Panc1 (cell line): Measurements from ENCODE around the gene CRELD2. TPM values are rescaled to one million over a fixed set of nuclear protein-coding genes. Genes with fewer than 3 reads are reported as not detected.

Experiments
- ATAC-seq: fragments of 200-7000 bp; cut with Tn5 transposase; 2 replicates; pipeline ENCODE4 v1.9.1; 2020; ENCODE audit warnings: mild to moderate bottlenecking, moderate library complexity
- BruUV-seq: library from RNA; stranded (reverse); fragments of 400-500 nt; replicated peaks from 2 replicates; lab custom pipeline; 2021; lab: Mats Ljungman, UMichigan
- CTCF ChIA-PET: fragments of 300-600 bp; sonication (Branson Sonifier 250); formaldehyde crosslinking; loops from one replicate; lab custom pipeline; 2022; ENCODE audit warnings: antibody characterized with exemption; lab: Charles Lee
- POLR2A ChIA-PET: fragments of 300-600 bp; sonication (Branson Sonifier 250); formaldehyde crosslinking; loops from one replicate; lab custom pipeline; 2022; ENCODE audit warnings: antibody characterized with exemption; lab: Charles Lee
- DNase-seq: peaks from one replicate; pipeline ENCODE4 v3.0.0-alpha.2; 2010; ENCODE audit warnings: low read depth, low spot score
- H3K27ac ChIP-seq: 2 replicates; pipeline ENCODE4 v1.5.1; 2011; ENCODE audit warnings: mild to moderate bottlenecking, low read length, inconsistent platforms
- H3K27me3 ChIP-seq: fragments of 200-500 bp; sonication (Bioruptor generic); 2 replicates; pipeline ENCODE4 v1.6.0; 2014; ENCODE audit warnings: low read length, inconsistent platforms; ENCODE audit not compliant: control insufficient read depth, insufficient read depth
- H3K36me3 ChIP-seq: fragments of 200-500 bp; sonication (Bioruptor generic); 2 replicates; pipeline ENCODE4 v1.5.1; 2014; ENCODE audit warnings: inconsistent platforms, mild to moderate bottlenecking, low read length, moderate library complexity; ENCODE audit not compliant: control insufficient read depth, insufficient read depth
- H3K4me1 ChIP-seq: 2 replicates; pipeline ENCODE4 v1.5.1; 2011; ENCODE audit warnings: inconsistent platforms, mild to moderate bottlenecking, low read length, moderate library complexity; ENCODE audit not compliant: control insufficient read depth, insufficient read depth
- H3K4me3 ChIP-seq, 2 experiments: 2 replicates each; pipeline ENCODE4 v1.5.1; 2011 to 2012; ENCODE audit warnings: low read depth in 2 of 2, low read length in 2 of 2, mild to moderate bottlenecking in 2 of 2, inconsistent platforms in 1 of 2, moderate library complexity in 1 of 2
- H3K9me3 ChIP-seq: fragments of 200-500 bp; sonication (Bioruptor generic); 2 replicates; pipeline ENCODE4 v1.5.1; 2014; ENCODE audit warnings: low read depth, mild to moderate bottlenecking, inconsistent platforms, low read length, moderate library complexity; ENCODE audit not compliant: control insufficient read depth, insufficient read depth
- CTCF ChIP-seq: fragments of 450-650 bp; IDR thresholded peaks from 2 replicates; pipeline ENCODE4 v1.5.1; 2017; ENCODE audit warnings: mild to moderate bottlenecking
- POLR2AphosphoS5 ChIP-seq: IDR thresholded peaks from 2 replicates; pipeline ENCODE4 v1.6.1; 2012; ENCODE audit warnings: mild to moderate bottlenecking, low read depth, low read length, moderate library complexity
- REST ChIP-seq, 2 experiments: IDR thresholded peaks; 2 replicates each; pipeline ENCODE4 v1.6.1; 2011 to 2012; ENCODE audit warnings: low read depth in 2 of 2, control low read depth in 1 of 2, low read length in 1 of 2, mild to moderate bottlenecking in 1 of 2, moderate library complexity in 1 of 2; ENCODE audit not compliant: insufficient read depth in 1 of 2
- SIN3A ChIP-seq: IDR thresholded peaks from 2 replicates; pipeline ENCODE4 v1.6.1; 2012; ENCODE audit warnings: low read depth, mild to moderate bottlenecking, low read length, moderate library complexity, borderline replicate concordance; ENCODE audit not compliant: insufficient read depth
- TCF7L2 ChIP-seq: IDR thresholded peaks from 2 replicates; pipeline ENCODE4 v1.6.1; 2011; ENCODE audit warnings: mild to moderate bottlenecking, low read depth, low read length, inconsistent platforms
- in situ Hi-C: cut with HindIII; loops from 2 replicates; pipeline ENCODE4 v1.10.0; 2016; ENCODE audit warnings: low sequenced_read_pairs, low pct_unique_long_range_greater_than_20kb
- intact Hi-C: fragments of 100-400 bp; cut with micrococcal nuclease; formaldehyde crosslinking; loops from one replicate; pipeline ENCODE4 v1.10.0; 2022; ENCODE audit not compliant: unreplicated experiment
- total RNA-seq: library from RNA; stranded (reverse); gene quantifications from one replicate; pipeline ENCODE4 v1.2.1, GENCODE V29; 2021; ENCODE audit not compliant: unreplicated experiment

CRELD2 gene
- total RNA-seq, 1 experiment from 2014 or later = 59.7 TPM

GRCh38 chr22:49885281-49885680, 33.2 kb upstream of the CRELD2 start:
- intact Hi-C loops (no loop called here), in situ Hi-C loops (no loop called here)
- Histone ChIP-seq H3K4me1 (no peaks in the 10 kb centered on the region), H3K9me3 (no peaks in the 10 kb centered on the region; the same call in 1 of the 2 replicates), H3K27me3 (no peaks in the 10 kb centered on the region), H3K27ac (no peak overlapping the region), H3K36me3 (no peaks in the 10 kb centered on the region), H3K4me3 (no peak overlapping the region)
- DNase-seq (no peak), ATAC-seq (no peak)
- POLR2A ChIA-PET = no interaction called here
- TF ChIP-seq CTCF (no peak), TCF7L2 (no peak), SIN3A (no peak), POLR2AphosphoS5 (no peak), REST (IDR thresholded peaks at IDR 0.05; ENCODE audit: insufficient read depth in 1 of 2, low read depth in 2 of 2, low read length in 1 of 2) (no peak)
- no TSS peak for BruUV-seq
- CTCF ChIA-PET = no interaction called here

- in situ Hi-C loops (no loop called here), intact Hi-C loops (no loop called here)
- ATAC-seq (no peak), DNase-seq (no peak)
- no TSS peak for BruUV-seq
- no peaks in the 10 kb centered on the region for H3K27me3 ChIP-seq
- no peaks in the 10 kb centered on the region; the same call in 1 of the 2 replicates for H3K9me3 ChIP-seq
- POLR2A ChIA-PET = no interaction called here
- H3K27ac ChIP-seq = no peak overlapping the region
- TF ChIP-seq REST (IDR thresholded peaks at IDR 0.05; ENCODE audit: insufficient read depth in 1 of 2, low read depth in 2 of 2, low read length in 1 of 2) (no peak), TCF7L2 (no peak), CTCF (no peak), SIN3A (no peak), POLR2AphosphoS5 (no peak)
- no peaks in the 10 kb centered on the region for H3K36me3 ChIP-seq
- H3K4me1 ChIP-seq = no peaks in the 10 kb centered on the region
- CTCF ChIA-PET = no interaction called here
- no peak overlapping the region for H3K4me3 ChIP-seq
Observed at GRCh38 chr22:49885881-49886280, 32.6 kb upstream of the CRELD2 start.
